Endodermal cell (in vitro differentiated cells): Measurements from ENCODE around the gene TAP2. TPM values are rescaled to one million over a fixed set of nuclear protein-coding genes. Genes with fewer than 3 reads are reported as not detected.
A peak's percentile ranks its signal among the peaks of the same experiment; 100 is the strongest.

Experiments
- DNase-seq: peaks from one replicate; pipeline ENCODE4 v3.0.0-alpha.2; 2017
- H3K27ac ChIP-seq: 2 replicates; pipeline ENCODE4 v1.5.1; 2013; ENCODE audit warnings: mild to moderate bottlenecking, low read depth, low read length, moderate library complexity
- H3K27me3 ChIP-seq: 2 replicates; pipeline ENCODE4 v1.6.1; 2013; ENCODE audit warnings: mild to moderate bottlenecking, low read length, moderate library complexity; ENCODE audit not compliant: insufficient read depth, control insufficient read depth, poor library complexity, severe bottlenecking
- H3K36me3 ChIP-seq: 2 replicates; pipeline ENCODE4 v1.7.0; 2013; ENCODE audit warnings: mild to moderate bottlenecking, low read length, moderate library complexity; ENCODE audit not compliant: control insufficient read depth, insufficient read depth
- H3K4me1 ChIP-seq: one replicate; pipeline ENCODE4 v1.7.0; 2013; ENCODE audit warnings: low read length; ENCODE audit not compliant: control insufficient read depth, insufficient read depth
- H3K4me3 ChIP-seq: 2 replicates; pipeline ENCODE4 v1.5.1; 2013; ENCODE audit warnings: mild to moderate bottlenecking, low read length, moderate library complexity
- H3K9ac ChIP-seq: 2 replicates; pipeline ENCODE4 v1.6.1; 2013; ENCODE audit warnings: mild to moderate bottlenecking, low read length, moderate library complexity; ENCODE audit not compliant: poor library complexity, severe bottlenecking; ENCODE audit errors: extremely low read depth
- H3K9me3 ChIP-seq: 2 replicates; pipeline ENCODE4 v1.6.1; 2013; ENCODE audit warnings: mild to moderate bottlenecking, low read length, moderate library complexity; ENCODE audit not compliant: control insufficient read depth
- H3K27ac Mint-ChIP-seq: 2 replicates; pipeline ENCODE4 v1.8.0; 2020; ENCODE audit warnings: mixed read lengths
- H3K27me3 Mint-ChIP-seq: 2 replicates; pipeline ENCODE4 v1.8.0; 2021; ENCODE audit warnings: mild to moderate bottlenecking, mixed read lengths; ENCODE audit not compliant: insufficient read depth
- H3K36me3 Mint-ChIP-seq: 2 replicates; pipeline ENCODE4 v1.8.0; 2020; ENCODE audit warnings: low read depth, mixed read lengths
- H3K4me1 Mint-ChIP-seq: 2 replicates; pipeline ENCODE4 v1.8.0; 2020; ENCODE audit warnings: mixed read lengths
- H3K4me3 Mint-ChIP-seq: 2 replicates; pipeline ENCODE4 v1.8.0; 2020; ENCODE audit warnings: mild to moderate bottlenecking, moderate library complexity, mixed read lengths
- H3K9me3 Mint-ChIP-seq: 2 replicates; pipeline ENCODE4 v1.8.0; 2020; ENCODE audit warnings: mild to moderate bottlenecking, mixed read lengths
- WGBS, 2 experiments: methylation state at CpG; one replicate each; pipeline versions ENCODE4 v1.1.5 to v1.1.7; 2013; ENCODE audit warnings: missing lambda C conversion rate in 2 of 2, mixed read lengths in 1 of 2; ENCODE audit not compliant: insufficient coverage in 1 of 2, insufficient read length in 1 of 2; 5-methylcytosine and 5-hydroxymethylcytosine counted together
- total RNA-seq, 2 donors: library from RNA; stranded (reverse); fragmentation: NEBNext Ultra II Directional in 1 of 2; extraction: Animal tissue kit (Norgen Biotek cat#: 25700) in 1 of 2; gene quantifications; 2 replicates in 1 of 2; 3 replicates in 1 of 2; pipeline ENCODE4 v1.2.1, GENCODE V29; 2021
- TF ChIP-seq, protein P1 (sequence below): fragments of 200-600 bp; sonication (generic); conservative IDR thresholded peaks from 2 replicates; pipeline ENCODE4 v1.5.0; 2021; ENCODE audit warnings: antibody characterized with exemption, mild to moderate bottlenecking

TAP2 gene
- total RNA-seq, 2 donors from 2014 or later = 3.4 to 6.6 TPM

GRCh38 chr6:32825966-32826365 lies 12.6 kb downstream of the TAP2 start:
- TF ChIP-seq, protein P1, sequence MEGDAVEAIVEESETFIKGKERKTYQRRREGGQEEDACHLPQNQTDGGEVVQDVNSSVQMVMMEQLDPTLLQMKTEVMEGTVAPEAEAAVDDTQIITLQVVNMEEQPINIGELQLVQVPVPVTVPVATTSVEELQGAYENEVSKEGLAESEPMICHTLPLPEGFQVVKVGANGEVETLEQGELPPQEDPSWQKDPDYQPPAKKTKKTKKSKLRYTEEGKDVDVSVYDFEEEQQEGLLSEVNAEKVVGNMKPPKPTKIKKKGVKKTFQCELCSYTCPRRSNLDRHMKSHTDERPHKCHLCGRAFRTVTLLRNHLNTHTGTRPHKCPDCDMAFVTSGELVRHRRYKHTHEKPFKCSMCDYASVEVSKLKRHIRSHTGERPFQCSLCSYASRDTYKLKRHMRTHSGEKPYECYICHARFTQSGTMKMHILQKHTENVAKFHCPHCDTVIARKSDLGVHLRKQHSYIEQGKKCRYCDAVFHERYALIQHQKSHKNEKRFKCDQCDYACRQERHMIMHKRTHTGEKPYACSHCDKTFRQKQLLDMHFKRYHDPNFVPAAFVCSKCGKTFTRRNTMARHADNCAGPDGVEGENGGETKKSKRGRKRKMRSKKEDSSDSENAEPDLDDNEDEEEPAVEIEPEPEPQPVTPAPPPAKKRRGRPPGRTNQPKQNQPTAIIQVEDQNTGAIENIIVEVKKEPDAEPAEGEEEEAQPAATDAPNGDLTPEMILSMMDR = peak; percentile 70
- WGBS, 2 experiments = 49% methylated on average over 2 of the region's 2 CpGs; no CpG with 5 or more reads in 1 of the 2 experiments
- Histone ChIP-seq H3K36me3 (no peaks in the 10 kb centered on the region), H3K27me3 (no peaks in the 10 kb centered on the region), H3K27ac (no peak overlapping the region), H3K4me1 (no peaks in the 10 kb centered on the region), H3K9ac (no peak overlapping the region), H3K9me3 (no peaks in the 10 kb centered on the region), H3K4me3 (no peak overlapping the region)
- H3K27ac Mint-ChIP-seq = no peak overlapping the region
- no peaks in the 10 kb centered on the region for H3K4me1 Mint-ChIP-seq
- no peaks in the 10 kb centered on the region for H3K27me3 Mint-ChIP-seq
- H3K9me3 Mint-ChIP-seq = no peaks in the 10 kb centered on the region
- no peak for DNase-seq
- H3K4me3 Mint-ChIP-seq = no peak overlapping the region
- H3K36me3 Mint-ChIP-seq = no peaks in the 10 kb centered on the region

- Histone ChIP-seq H3K9ac (no peak overlapping the region), H3K36me3 (no peaks in the 10 kb centered on the region), H3K4me1 (no peaks in the 10 kb centered on the region), H3K9me3 (no peaks in the 10 kb centered on the region), H3K27ac (no peak overlapping the region), H3K27me3 (no peaks in the 10 kb centered on the region), H3K4me3 (no peak overlapping the region)
- Mint-ChIP-seq H3K27me3 (peaks cover 2% of the 10 kb centered on the region), H3K9me3 (no peaks in the 10 kb centered on the region), H3K36me3 (no peaks in the 10 kb centered on the region), H3K4me3 (no peak overlapping the region), H3K27ac (no peak overlapping the region), H3K4me1 (no peaks in the 10 kb centered on the region)
- no peak for DNase-seq
- TF ChIP-seq, protein P1 = no peak
- 76 to 100% methylated on average over 1 to 3 of the region's 3 CpGs for WGBS, 2 experiments
Observed at GRCh38 chr6:32819729-32820128, 18.8 kb downstream of the TAP2 start.

DNA sequence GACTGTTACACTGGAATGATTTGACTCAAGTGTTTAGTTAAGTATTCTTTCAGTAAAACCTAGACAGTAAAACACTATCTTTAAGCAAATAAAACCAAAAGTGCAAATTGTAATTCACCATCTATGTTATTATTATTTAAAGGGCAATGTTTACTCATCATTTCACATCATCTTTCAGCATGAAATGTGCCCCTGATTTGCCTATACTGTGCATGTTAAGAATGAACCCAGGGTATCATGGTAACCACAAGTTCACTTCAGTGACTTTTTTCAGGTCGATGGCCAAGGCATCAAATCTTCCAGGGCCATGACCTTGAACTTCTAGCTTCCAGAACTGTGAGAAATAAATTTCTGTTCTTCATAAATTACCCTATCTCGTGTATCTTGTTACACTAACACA lies 19.7 kb downstream of the TAP2 start:
- Histone ChIP-seq H3K4me3 (no peak overlapping the region), H3K4me1 (no peaks in the 10 kb centered on the region), H3K27ac (no peak overlapping the region), H3K27me3 (no peaks in the 10 kb centered on the region), H3K36me3 (no peaks in the 10 kb centered on the region), H3K9me3 (no peaks in the 10 kb centered on the region), H3K9ac (no peak overlapping the region)
- 88 to 89% methylated on average over 1 to 2 of the region's 2 CpGs for WGBS, 2 experiments
- H3K4me3 Mint-ChIP-seq = no peak overlapping the region
- H3K4me1 Mint-ChIP-seq = no peaks in the 10 kb centered on the region
- H3K9me3 Mint-ChIP-seq = no peaks in the 10 kb centered on the region
- peaks cover 2% of the 10 kb centered on the region for H3K27me3 Mint-ChIP-seq
- TF ChIP-seq, protein P1 = no peak
- no peak for DNase-seq
- H3K36me3 Mint-ChIP-seq = no peaks in the 10 kb centered on the region
- H3K27ac Mint-ChIP-seq = no peak overlapping the region
